ENCODE results near the gene RUFY1. TPM values are rescaled to one million over a fixed set of nuclear protein-coding genes. Genes with fewer than 3 reads are reported as not detected.

Gene RUFY1
- total and polyA plus RNA-seq, 2 donors (not counting 3 experiments of a cell fraction or from before 2014, with no cell fraction given), result 25.6 to 44.9 TPM

DNA sequence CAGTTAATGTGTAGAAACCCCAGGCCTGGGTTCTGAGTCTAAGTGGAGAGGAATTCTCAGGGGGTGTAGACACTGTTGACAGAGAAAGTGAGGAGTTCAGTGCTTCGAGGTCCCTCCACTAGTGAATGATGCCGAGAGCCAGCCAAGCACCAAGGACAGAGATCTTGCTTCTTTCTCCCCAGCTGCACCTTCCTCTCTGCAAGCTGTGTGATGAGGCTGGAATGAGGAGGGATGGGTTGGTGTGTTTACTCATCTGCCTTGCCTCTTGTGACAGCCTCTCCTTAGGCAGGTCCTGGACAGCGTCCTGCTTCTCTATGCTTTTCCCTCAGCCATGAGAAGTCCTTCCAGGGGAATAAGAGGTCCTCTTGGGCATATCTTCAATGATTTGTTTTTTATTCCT is 37.8 kb downstream of the RUFY1 start:
- no peaks in the 10 kb centered on the region for H3K79me2 ChIP-seq (ENCODE audit: control insufficient read depth, insufficient read depth, low read length)
- H3K9me1 ChIP-seq (replicated peaks; ENCODE audit: control insufficient read depth, extremely low read depth, insufficient read depth, low read length), result no peaks in the 10 kb centered on the region
- FAIRE-seq (no peak), DNase-seq (ENCODE audit: low read depth, low spot score) (no peak)
- no peaks in the 10 kb centered on the region for H3K9me3 ChIP-seq (replicated peaks; ENCODE audit: control insufficient read depth, insufficient read depth, low read length)
- intact Hi-C loops (cut with micrococcal nuclease) (no loop called here), dilution Hi-C loops (cut with MboI; ENCODE audit: extremely low pct_ligation_motif_present, low sequenced_read_pairs) (no loop called here)
- no peak overlapping the region for H3K27ac ChIP-seq (ENCODE audit: insufficient read depth, low read depth, low read length)
- peaks cover 4 to 29% of the 10 kb centered on the region in 2 experiments for H3K36me3 ChIP-seq (ENCODE audit: control insufficient read depth in 2 of 2, extremely low read depth in 1 of 2, insufficient read depth in 2 of 2, low read length in 2 of 2)
- CTCF ChIA-PET, result no interaction called here
- H3K27me3 ChIP-seq (ENCODE audit: control insufficient read depth in 2 of 2, insufficient read depth in 2 of 2, low read length in 2 of 2), result no peaks in the 10 kb centered on the region
- no peaks in the 10 kb centered on the region for H3K4me1 ChIP-seq (ENCODE audit: control insufficient read depth, extremely low read depth, insufficient read depth, low read length)
- no peaks in the 10 kb centered on the region for H4K20me1 ChIP-seq (replicated peaks; ENCODE audit: control insufficient read depth, extremely low read depth, insufficient read depth, low read length)
- H3K9ac ChIP-seq (replicated peaks; ENCODE audit: extremely low read depth, insufficient read depth, low read length), result no peak overlapping the region
- no peak overlapping the region for H3K4me2 ChIP-seq (ENCODE audit: insufficient read depth, low read length)
- H3K4me3 ChIP-seq (replicated peaks in 1 of 3; ENCODE audit: insufficient read depth in 1 of 3, low read depth in 1 of 3, low read length in 3 of 3), result no peak overlapping the region
- POLR2A ChIA-PET, result no interaction called here
- no peak overlapping the region for H2AFZ ChIP-seq (ENCODE audit: low read depth, low read length)
- no peak for TF ChIP-seq POLR2A (IDR thresholded peaks at IDR 0.05; ENCODE audit: low read depth, low read length)
- TF ChIP-seq, protein P1, sequence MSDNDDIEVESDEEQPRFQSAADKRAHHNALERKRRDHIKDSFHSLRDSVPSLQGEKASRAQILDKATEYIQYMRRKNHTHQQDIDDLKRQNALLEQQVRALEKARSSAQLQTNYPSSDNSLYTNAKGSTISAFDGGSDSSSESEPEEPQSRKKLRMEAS (IDR thresholded peaks at IDR 0.05; ENCODE audit: insufficient read depth, insufficient read length), result no peak
- no peak for TF ChIP-seq EZH2 (IDR thresholded peaks at IDR 0.05; ENCODE audit: borderline replicate concordance, low read depth, low read length, severe bottlenecking)
- no peak for TF ChIP-seq FOS (IDR thresholded peaks at IDR 0.05; ENCODE audit: borderline replicate concordance, insufficient read depth, low read length)
- TF ChIP-seq GATA2 (IDR thresholded peaks at IDR 0.05; ENCODE audit: insufficient read depth, insufficient read length, low read depth, low read length), result no peak
- TF ChIP-seq MYC (IDR thresholded peaks at IDR 0.05; ENCODE audit: low read depth, low read length), result no peak
- TF ChIP-seq, protein P2, sequence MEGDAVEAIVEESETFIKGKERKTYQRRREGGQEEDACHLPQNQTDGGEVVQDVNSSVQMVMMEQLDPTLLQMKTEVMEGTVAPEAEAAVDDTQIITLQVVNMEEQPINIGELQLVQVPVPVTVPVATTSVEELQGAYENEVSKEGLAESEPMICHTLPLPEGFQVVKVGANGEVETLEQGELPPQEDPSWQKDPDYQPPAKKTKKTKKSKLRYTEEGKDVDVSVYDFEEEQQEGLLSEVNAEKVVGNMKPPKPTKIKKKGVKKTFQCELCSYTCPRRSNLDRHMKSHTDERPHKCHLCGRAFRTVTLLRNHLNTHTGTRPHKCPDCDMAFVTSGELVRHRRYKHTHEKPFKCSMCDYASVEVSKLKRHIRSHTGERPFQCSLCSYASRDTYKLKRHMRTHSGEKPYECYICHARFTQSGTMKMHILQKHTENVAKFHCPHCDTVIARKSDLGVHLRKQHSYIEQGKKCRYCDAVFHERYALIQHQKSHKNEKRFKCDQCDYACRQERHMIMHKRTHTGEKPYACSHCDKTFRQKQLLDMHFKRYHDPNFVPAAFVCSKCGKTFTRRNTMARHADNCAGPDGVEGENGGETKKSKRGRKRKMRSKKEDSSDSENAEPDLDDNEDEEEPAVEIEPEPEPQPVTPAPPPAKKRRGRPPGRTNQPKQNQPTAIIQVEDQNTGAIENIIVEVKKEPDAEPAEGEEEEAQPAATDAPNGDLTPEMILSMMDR (IDR thresholded peaks at IDR 0.05; ENCODE audit: extremely low read depth in 1 of 2, insufficient read depth in 1 of 2, low read depth in 1 of 2, low read length in 2 of 2), result no peak
- no peak for TF ChIP-seq POLR2AphosphoS5 (IDR thresholded peaks at IDR 0.05; ENCODE audit: insufficient read depth, low read depth, low read length)
- TF ChIP-seq JUN (IDR thresholded peaks at IDR 0.05; ENCODE audit: borderline replicate concordance, insufficient read depth, insufficient read length, low read depth), result no peak
- BruUV-seq (replicated peaks), result no TSS peak

All from endothelial cell of umbilical vein (primary cell).